GM18499 (cell line): ENCODE measurements around the gene TAF1A.
"Not testable (repeated sequence)": the region's sequence is repeated elsewhere in the genome, so short reads cannot be mapped to it uniquely, and the experiment has no call there.

ENCODE experiments used
- ATAC-seq: cut with Tn5 transposase; IDR thresholded peaks from one replicate; pipeline ENCODE4 v1.9.1; 2021; ENCODE audit warnings: moderate number of reproducible peaks; ENCODE audit not compliant: insufficient read depth, unreplicated experiment

Gene TAF1A

GRCh38 chr1:222589462-222590302 is at the start of gene TAF1A:
TSS of gene TAF1A (minus strand) at chr1:222589933.
- ATAC-seq: peak; percentile 88

- ATAC-seq: peak; percentile 62
These were observed 44.7 kb upstream of the TAF1A start for GRCh38 chr1:222634180-222635013.

- no peak for ATAC-seq
These were observed 43.0 kb upstream of the TAF1A start for GRCh38 chr1:222632749-222633148.

- ATAC-seq: no peak
These were observed 42.0 kb upstream of the TAF1A start for GRCh38 chr1:222631611-222632208.

- no peak for ATAC-seq
These were observed 40.3 kb upstream of the TAF1A start for GRCh38 chr1:222629921-222630535.

GRCh38 chr1:222627232-222627631 is 37.5 kb upstream of the TAF1A start:
- no peak for ATAC-seq

- no peak for ATAC-seq
These were observed 34.5 kb upstream of the TAF1A start for GRCh38 chr1:222624214-222624613.

- ATAC-seq: no peak
These were observed 33.7 kb upstream of the TAF1A start for GRCh38 chr1:222623458-222623857.

- ATAC-seq: no peak
These were observed 33.0 kb upstream of the TAF1A start for GRCh38 chr1:222622765-222623164.

- ATAC-seq: no peak
These were observed 30.8 kb upstream of the TAF1A start for GRCh38 chr1:222620566-222620965.

GRCh38 chr1:222618880-222619596 is 29.3 kb upstream of the TAF1A start:
- no peak for ATAC-seq

- peak; percentile 7 for ATAC-seq
These were observed 28.5 kb upstream of the TAF1A start, which contains the start of gene MIA3 for GRCh38 chr1:222618001-222618879. TSS of gene MIA3 (plus strand) at chr1:222618097. CDS start at chr1:222618111, 14 bp downstream.

- ATAC-seq: peak; percentile 82
These were observed 27.7 kb upstream of the TAF1A start for GRCh38 chr1:222617367-222617951.

- ATAC-seq: no peak
These were observed 26.8 kb upstream of the TAF1A start for GRCh38 chr1:222616525-222616924.

GRCh38 chr1:222613627-222614026 is 23.9 kb upstream of the TAF1A start:
- no peak for ATAC-seq

GRCh38 chr1:222610728-222611127 is 21.0 kb upstream of the TAF1A start:
- no peak for ATAC-seq

GRCh38 chr1:222609111-222609510 is 19.4 kb upstream of the TAF1A start:
- not testable (repeated sequence) for ATAC-seq

GRCh38 chr1:222606757-222607156 is 17.0 kb upstream of the TAF1A start:
- ATAC-seq: no peak
